PC-3 (cell line): ENCODE results near the gene TNFSF8.

Source experiments
- CTCF ChIP-seq: fragments of 300-600 bp; sonication (generic); conservative IDR thresholded peaks from 2 replicates; pipeline ENCODE4 v1.5.1; 2017; ENCODE audit warnings: antibody characterized with exemption, low read depth, mild to moderate bottlenecking, low read length
- EZH2phosphoT487 ChIP-seq: fragments of 300-600 bp; sonication (generic); IDR thresholded peaks from 2 replicates; pipeline ENCODE4 v1.6.1; 2018; ENCODE audit warnings: mild to moderate bottlenecking, antibody characterized with exemption, low read length, borderline replicate concordance

- no peak for TF ChIP-seq CTCF
- TF ChIP-seq EZH2phosphoT487 = no peak
Measured at GRCh38 chr9:114894206-114894605, 36.2 kb downstream of the TNFSF8 start.
